NCI-H2107 treated with DMSO at 0.1 percent for 48 hours (cell line): Measurements from ENCODE around the gene RNF6.

Experiments used
- DNase-seq: peaks from one replicate; lab custom pipeline; 2025; ENCODE audit not compliant: unreplicated experiment; lab: John Stamatoyannopoulos, UW

The RNF6 gene

DNA sequence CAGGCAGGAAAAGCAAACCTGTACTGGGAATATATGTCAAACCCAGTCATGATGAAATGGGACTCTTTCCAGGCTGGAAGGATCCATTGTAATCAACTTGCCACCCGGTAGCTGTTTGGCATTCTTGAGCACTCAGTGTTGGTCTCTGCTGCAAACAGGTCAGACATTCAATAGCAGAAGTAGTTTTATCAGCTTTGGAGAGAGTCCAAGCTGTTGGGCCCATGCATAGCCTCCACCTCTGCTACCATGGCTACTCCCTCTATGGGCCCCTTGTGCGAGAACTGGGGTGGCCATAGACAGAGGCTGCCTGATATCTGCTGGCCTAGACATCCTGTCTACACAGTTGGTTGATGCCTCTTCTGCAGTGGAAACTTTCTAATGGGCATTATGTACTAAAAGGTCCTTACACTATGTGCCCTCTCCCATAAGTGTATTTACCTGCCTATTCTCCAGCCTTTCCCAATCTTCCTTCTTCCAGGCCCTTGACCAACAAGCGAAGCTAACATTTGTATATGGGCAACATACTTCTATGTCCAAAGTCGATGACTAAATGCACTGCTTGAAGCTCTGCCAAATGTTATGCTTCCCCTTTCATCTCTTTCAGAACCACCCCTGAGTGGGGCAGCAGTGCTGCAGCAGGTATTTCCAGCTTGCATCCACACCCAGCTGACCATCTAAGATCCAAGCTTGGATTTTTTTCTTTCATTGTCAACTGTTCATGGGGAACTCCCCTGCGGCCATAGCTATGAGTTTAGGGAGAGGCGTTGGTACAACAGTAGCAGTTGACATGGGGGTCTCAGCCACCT is 5.3 kb upstream of the RNF6 start:
- DNase-seq: no peak

- no peak for DNase-seq
These were observed 3.9 kb upstream of the RNF6 start for GRCh38 chr13:26225896-26226617.

GRCh38 chr13:26222520-26223046 is 469 bp upstream of the RNF6 start:
- no peak for DNase-seq

DNA sequence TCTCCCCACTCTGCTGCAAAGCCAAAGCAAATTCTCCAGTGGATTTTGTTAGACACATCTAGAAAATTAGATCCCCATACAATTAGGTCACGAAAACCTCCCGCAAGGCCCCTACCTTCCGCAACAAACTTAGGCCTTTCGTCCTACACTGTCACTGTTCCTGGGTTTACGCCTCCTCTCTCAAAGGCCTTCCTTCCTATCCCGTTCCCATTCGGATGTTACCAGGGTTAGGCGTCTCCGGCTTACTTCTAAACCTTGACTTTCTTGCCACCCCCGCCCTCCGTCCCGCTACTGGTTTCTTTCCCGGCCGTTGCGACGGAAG is 754 bp downstream of the RNF6 start:
- DNase-seq: no peak

DNA sequence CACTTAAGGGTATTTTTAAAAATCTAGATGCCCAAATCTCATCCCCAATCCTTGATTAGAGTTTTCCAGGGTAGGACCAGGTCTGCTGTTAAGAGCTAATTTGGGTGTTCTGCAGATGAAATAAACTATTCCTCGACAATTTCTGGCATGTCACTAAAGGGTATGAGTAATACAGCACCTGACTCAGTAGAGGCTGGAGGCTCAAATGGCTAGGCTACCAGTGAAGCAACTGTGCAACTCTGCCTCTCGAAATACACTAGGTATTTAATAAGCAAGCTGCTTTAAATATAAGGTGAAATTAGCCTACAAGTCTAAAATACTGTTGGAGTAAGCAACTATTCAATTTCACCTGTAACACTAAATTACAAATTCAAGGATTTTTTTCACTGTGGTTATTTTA is 1.5 kb downstream of the RNF6 start:
- no peak for DNase-seq

DNA sequence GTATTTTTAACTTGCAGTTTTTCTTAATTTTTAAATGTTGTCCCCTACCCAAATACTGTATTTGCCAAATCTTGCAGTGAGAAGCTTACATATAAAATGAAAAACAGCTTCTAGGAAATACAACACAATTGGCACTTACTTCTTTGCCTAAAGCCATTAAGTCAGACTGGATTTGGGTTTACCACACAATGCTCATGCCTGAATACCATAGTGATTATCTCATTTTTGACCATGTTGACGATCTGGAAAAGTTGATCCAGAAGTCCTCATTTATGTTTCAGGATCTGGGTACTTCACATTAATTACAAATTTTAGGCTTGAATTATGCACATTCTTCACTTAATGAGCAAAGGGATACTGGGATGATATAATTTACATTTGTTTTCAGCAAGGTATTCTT is 2.4 kb downstream of the RNF6 start:
- no peak for DNase-seq

DNA sequence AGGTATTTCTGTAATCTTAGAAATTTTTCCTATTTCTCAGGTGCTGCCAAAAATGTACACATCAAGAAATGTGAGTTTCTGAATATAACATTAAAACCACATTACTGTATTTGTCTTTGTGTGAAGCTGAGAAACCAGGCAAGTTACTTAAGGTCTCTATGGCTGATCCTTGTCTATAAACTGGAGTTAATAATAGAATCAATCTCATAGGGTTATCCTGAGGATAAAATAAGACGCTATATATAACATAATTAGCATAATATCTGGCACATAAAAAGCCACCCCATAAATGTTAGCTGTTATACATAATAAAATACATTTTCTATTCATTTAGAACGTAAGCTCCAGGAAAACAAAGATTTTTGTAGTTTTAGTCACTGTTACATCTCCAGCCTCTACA is 6.1 kb downstream of the RNF6 start:
- DNase-seq: no peak

DNA sequence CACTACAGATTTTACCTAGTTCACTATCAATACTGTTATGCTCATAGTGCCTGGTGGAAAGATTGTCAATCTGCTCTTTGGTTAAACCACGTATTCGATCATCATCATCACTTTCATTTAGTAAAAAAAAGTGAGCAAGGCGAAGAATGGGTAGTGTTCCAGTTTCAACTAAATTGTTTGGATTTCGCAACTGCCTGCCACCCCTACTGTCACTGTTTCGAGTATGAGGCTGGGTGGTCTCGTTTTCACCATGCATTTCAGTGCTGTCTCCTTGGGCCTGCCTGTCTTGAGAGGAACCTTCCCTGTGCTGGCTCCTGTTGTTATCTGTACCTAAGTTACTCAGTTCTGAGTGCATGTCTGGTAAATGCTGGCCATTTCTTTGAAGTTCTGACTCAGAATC is 8.1 kb downstream of the RNF6 start:
- no peak for DNase-seq

DNA sequence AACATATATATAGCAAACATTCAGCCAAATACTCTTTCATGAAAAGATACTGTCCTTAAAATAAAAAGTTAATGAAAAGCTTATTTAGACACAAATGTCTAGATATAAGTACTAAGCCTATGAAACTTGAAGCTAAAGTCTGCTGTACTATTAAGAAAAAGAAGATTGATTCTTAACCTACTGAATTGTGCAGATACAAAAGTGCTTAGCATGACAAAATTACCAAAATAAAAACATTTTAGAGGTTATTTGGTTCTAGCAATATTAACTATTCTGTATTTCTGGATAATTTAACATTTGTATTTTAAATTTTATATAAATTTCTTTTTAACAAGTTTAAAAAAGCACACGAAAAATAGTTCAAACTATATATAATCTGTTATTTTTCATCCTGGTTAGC is 8.8 kb downstream of the RNF6 start:
- no peak for DNase-seq

GRCh38 chr13:26208287-26208686 is 13.8 kb downstream of the RNF6 start:
- no peak for DNase-seq

DNA sequence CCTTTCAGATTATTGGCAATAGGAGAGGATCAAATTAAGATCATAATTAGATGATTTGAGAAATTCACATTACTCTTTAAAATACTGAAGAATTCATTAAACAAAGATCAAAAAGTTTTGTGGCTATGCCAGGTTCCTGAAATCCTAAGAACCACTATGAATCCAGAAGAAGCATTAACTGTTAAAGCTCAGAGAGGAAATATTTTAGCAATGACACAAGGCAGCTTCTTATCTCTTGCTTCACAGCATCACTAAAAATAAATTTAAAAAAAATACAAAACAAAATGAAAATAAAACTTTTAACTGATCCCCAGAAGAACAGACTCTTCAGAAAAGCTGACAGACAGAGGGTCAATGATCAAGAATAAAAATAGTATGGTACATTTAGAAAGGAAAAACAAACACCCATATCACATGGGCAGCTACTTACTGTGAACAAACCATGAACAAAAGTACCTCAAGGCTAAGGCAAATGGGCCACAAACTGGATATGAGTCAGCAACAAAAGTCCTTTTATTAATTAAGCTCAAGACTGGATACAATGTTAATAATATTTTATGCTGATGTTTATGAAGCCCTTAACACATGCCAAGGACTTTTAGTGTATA is 19.6 kb downstream of the RNF6 start:
- DNase-seq: peak; percentile 72

- no peak for DNase-seq
These were observed 21.3 kb downstream of the RNF6 start for GRCh38 chr13:26200811-26201210.

GRCh38 chr13:26198116-26198515 is 24.0 kb downstream of the RNF6 start:
- DNase-seq: no peak

GRCh38 chr13:26197298-26197697 is 24.8 kb downstream of the RNF6 start:
- no peak for DNase-seq

GRCh38 chr13:26186995-26187394 is 35.1 kb downstream of the RNF6 start:
- DNase-seq: no peak

GRCh38 chr13:26186118-26186870 is 35.8 kb downstream of the RNF6 start:
- DNase-seq: peak; percentile 70

- DNase-seq: no peak
These were observed 36.4 kb downstream of the RNF6 start for GRCh38 chr13:26185720-26186117.

- peak; percentile 42 for DNase-seq
These were observed 37.3 kb downstream of the RNF6 start for GRCh38 chr13:26184791-26185250.

- DNase-seq: no peak
These were observed 38.7 kb downstream of the RNF6 start for GRCh38 chr13:26183416-26183815.

- DNase-seq: no peak
These were observed 42.8 kb downstream of the RNF6 start for GRCh38 chr13:26179344-26179743.

- DNase-seq: no peak
These were observed 53.3 kb downstream of the RNF6 start for GRCh38 chr13:26168835-26169234.
